KBM-7 (cell line): ENCODE results near the gene DHRS7B.
"Not testable (repeated sequence)": the region's sequence is repeated elsewhere in the genome, so short reads cannot be mapped to it uniquely, and the experiment has no call there.

Experiments
- DNase-seq: peaks from one replicate; pipeline ENCODE4 v3.0.0-alpha.2; 2015
- in situ Hi-C: fragments of 300-500 bp; cut with MboI; formaldehyde crosslinking; loops from 2 replicates; pipeline ENCODE4 v1.14.3; 2020; ENCODE audit warnings: low sequenced_read_pairs, low pct_unique_long_range_greater_than_20kb, mixed read lengths

Gene DHRS7B

DNA sequence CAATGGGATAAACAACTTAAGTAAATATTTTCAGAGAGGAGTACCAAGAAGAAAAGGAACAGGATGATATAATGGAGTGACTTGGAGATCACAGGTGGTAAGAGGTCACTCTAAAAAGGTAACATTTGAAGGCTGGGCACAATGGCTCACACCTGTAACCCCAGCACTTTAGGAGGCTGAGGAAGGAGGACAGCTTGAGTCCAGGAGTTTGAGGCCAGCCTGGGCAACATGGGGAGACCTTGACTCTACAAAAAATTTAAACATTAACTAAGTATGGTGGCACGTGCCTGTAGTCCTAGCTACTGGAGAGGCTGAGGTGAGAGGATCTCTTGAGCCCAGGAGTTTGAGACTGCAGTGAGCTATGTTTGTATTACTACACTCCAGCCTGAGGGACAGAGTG, 90.6 kb downstream of the DHRS7B start:
- no peak for DNase-seq
- in situ Hi-C loops: no loop called here

DNA sequence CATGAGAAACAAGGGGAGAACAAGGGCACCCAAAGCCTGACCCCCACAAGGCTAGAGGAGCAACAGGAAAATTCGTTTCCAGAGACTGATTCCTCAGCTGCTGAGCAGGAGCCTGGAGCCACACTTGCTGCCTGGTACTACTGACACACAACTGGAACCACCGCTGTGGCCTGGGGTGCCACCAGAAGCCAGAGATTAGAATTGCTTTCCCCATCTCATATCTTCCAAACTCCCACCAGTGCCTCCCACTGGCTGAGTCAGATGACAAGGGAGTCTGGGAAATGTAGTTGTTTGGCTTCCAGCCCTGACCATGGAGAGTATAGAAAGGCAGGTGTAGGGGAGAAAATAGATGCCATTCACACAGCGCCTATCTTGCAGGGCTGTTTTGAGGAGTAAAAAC, 91.3 kb downstream of the DHRS7B start:
- DNase-seq: peak; percentile 49
- in situ Hi-C loops: no loop called here

DNA sequence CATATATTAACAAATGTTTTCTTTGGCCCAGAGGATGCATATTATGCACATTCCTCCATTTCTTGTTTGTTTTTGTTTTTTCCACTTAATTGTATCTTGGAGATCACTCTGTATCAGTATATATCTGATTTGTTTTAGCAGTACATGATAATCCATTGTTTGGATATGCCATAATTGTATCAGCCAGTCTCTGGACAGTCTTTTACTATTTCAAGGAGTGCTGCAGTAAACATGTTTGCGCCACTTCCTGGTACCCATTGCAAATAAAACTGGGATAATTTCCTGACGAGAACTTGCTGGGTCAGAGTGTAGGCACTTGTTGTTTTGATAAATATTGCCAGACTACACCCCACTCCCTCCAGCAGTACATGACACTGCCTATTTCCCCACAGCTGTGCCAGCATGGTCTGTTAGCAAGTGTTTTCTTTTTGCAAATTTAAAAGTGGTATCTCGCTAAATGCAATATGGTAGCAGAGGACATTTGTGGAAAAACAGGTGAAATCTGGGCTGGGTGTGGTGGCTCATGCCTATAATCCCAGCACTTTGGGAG, 92.1 kb downstream of the DHRS7B start:
- in situ Hi-C loops: no loop called here

DNA sequence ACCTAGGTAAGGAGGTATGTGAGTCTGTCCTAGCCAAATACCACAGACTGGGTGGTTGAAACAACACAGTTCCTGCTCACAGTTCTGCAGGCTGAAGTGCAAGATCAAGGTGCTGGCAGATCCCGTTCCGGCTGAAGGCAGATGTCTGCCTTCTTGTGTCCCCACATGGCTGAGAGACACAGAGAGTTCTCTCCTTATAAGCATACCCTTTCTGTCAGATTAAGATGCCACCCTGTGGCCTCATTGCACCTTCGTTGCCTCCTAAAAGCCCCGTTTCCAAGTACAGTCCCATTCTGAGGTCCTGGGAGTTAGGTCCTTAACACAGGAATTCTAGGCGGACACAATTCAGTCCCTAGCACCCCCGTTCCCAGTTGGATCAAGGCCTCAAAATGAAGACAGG, 96.3 kb downstream of the DHRS7B start:
- DNase-seq: no peak
- in situ Hi-C loops: no loop called here

More for the DNA sequence above, 92.1 kb downstream of the DHRS7B start:
- no peak for DNase-seq

DNA sequence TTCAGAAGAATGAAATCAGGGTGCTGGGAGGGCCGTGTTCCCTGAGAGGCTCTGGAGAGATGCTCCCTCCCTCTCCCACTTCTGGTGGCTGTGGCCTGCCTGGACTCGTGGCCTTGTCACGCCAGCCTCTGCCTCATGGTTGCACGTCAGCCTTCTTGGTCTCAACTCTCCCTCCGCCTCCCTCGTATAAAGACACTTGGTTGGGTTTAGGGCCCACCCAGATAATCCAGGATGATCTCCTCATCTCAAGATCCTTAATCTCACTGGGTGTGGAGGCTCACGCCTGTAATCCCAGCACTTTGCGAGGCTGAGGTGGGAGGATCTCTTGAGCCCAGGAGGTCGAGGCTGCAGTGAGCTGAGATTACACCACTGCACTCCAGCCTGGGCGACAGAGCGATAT, 100.5 kb downstream of the DHRS7B start:
- DNase-seq: not testable (repeated sequence)
- in situ Hi-C loops: loop anchor here (25.0 kb wide), 1 partner anchor 90 kb away; the partner anchor contains the start of gene DHRS7B

DNA sequence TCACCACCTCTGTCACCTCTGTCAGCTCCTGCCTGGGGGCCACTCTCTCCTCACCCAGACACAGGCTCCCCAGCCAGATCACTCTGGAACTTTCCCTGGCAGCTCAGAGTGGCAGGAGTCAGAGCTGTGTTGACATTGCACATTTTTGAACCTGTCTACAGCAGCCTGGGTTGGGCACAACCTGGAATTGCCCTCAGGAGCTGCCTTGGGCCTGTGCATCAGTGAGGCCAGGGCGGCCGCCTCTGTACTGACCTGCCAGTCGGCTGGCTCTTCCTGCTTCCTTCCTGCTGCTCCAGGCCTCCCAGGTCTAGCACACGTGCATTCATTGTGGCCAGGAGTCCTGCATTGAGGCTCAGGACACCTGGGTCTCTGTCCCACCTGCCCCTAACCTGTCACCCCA, 101.3 kb downstream of the DHRS7B start:
- in situ Hi-C loops: loop anchor here (25.0 kb wide), 1 partner anchor 91 kb away; the partner anchor contains the start of gene DHRS7B
- no peak for DNase-seq

DNA sequence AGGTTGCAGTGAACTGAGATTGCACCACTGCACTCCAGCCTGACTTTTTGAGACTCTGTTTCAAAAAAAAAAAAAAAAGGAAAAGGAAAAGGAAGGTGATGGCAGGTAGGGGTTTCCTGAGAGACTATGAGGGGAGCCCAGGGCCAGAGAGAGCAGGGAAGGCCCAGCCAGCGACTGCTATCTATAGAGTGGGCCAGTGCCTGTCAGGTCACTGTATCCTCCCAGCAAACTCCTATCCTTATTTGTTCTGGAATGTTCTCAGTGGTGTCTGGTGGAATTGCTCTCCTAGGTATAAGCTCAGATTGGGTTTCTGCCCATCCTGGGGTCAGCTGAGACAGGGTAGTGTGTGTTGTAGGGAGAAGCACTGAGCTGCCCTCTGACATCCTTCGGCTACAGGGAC, 102.1 kb downstream of the DHRS7B start:
- DNase-seq: no peak
- in situ Hi-C loops: loop anchor here (25.0 kb wide), 1 partner anchor 92 kb away; the partner anchor contains the start of gene DHRS7B

DNA sequence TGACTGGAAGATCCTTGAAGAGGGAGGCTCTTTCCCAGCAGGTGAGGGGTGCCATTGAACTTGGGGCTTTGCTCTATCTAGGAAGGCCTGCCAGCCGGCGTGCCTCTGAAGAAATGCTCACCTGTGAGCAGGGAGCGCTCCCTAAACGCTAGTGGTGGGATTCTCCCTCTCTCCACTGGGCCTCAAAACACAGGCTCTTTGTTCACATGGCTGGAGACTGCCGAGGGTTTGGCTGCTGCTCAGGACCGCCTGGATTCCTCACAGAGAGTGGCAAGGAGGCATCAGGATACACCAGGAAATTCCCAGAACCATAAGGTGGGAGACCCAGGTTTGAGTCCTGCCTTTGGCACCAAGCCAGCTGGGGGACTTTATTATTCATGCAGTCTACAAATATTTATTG, 104.8 kb downstream of the DHRS7B start:
- DNase-seq: no peak
- in situ Hi-C loops: loop anchor here (25.0 kb wide), 1 partner anchor 94 kb away; the partner anchor contains the start of gene DHRS7B

DNA sequence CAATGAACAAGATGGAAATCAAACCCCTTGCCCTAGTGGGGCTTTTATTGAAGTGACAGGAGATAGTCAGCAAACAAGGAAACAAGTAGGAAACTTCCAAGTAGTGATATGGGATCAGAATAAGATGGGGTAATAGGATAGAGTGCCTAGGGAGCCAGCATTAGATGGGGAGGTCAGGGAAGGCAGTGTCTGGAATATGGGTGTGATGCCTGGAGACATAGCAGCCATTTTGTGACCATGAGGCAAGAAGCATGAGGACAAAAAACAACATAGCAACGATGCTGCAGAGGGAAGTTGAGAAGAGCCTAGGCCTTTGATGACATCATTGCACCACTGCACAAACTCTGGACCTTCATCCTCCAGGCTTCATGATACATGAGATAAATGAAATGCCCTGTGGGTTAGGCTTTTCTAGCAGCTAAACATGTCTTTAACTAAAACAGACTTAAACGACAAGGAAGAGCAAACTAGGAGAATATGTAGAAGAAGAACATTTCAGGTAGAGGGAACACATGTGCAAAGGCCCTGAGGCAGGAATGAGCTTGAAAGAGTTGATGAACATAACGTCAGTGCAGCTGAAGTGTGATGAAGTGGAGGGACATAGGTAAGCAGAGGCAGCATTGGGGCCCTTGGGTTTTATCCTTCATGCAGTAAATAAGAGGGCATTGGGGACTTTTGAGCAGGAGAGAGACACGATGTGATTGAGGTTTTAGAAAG, 105.4 kb downstream of the DHRS7B start:
- no peak for DNase-seq
- in situ Hi-C loops: loop anchor here (25.0 kb wide), 1 partner anchor 95 kb away; the partner anchor contains the start of gene DHRS7B

DNA sequence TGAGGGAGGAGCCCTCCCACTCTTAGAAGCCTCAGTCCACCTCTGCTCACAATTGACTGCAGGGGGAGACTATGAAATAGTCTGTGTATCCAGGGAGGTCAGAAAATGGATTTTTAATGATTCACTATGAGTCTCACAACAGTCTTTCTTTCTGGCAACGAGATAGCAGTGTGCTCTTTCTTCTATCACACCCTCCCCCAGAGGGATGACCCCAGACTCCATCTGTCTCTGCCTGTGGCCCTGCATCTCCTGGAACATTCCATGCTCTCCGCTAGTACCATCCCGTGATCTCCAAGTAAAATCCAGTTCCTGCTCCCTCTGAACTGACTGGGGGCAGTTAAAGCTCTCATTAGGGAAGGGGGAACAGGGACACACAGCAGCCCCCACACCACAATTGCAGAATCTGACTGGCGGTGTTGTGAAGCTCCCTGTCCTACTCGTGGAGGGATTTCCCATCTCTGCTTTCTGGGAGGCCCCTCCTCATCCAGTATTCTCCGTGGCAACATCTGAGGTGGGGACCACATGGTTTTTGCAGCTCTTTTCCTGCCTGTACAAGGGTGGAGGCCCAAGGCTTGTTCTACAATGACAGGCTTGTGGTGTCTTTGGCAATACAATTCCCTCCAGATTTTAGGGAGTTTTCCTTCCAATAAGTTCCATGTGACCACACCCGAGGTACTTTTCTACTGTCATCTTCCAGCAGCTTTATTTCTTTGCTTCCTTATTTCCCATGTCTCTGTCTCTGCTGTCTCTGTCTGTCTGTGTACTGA, 107.0 kb downstream of the DHRS7B start:
- in situ Hi-C loops: loop anchor here (25.0 kb wide), 1 partner anchor 96 kb away; the partner anchor contains the start of gene DHRS7B
- no peak for DNase-seq

DNA sequence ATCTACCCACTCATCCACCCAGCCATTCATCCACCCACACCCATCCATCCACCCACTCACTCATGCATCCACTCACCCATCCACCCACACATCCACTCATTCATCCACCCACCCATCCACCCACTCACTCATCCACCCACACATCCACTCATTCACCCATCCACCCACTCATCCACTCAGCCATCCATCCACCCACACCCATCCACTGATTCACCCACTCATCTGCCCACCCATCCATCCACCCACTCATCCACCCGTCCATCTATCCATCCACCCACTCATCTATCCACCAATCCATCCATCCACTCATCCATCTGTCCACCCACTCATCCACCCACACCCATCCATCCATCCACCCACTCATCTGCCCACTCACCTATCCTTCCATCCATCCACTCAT, 109.2 kb downstream of the DHRS7B start:
- in situ Hi-C loops: loop anchor here (25.0 kb wide), 1 partner anchor 99 kb away; the partner anchor contains the start of gene DHRS7B
- no peak for DNase-seq

DNA sequence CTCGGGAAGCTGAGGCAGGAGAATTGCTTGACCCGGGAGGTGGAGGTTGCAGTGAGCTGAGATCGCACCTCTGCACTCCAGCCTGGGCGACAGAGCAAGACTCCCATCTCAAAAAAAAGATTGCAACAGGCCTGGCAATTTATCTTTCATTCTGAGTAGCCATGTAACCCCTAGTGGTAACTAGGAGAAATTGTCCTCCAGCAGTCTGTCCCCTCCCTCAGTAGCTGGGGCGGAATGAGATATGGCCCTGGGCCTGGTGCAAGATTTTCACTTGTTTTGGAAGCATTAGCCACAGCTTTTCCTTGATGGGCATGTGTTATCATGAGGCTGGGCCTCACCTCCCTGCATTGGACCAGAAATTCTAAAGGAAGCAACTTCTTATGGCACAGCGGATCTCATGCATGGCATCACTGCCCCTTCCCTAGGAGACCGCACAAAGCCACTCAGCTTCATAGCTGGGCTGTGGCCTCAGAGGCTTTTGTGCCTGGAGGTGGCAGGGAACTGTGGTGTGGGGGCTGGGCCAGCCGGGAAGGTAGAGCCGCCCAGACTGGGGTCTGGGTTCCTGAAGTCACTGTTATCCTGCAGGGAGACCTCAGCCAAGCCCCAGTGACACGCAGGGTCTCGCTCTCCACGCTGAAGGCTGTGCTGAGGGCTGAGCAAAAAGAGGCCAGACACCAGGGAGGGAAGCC, 113.1 kb downstream of the DHRS7B start:
- peak; percentile 31 for DNase-seq

DNA sequence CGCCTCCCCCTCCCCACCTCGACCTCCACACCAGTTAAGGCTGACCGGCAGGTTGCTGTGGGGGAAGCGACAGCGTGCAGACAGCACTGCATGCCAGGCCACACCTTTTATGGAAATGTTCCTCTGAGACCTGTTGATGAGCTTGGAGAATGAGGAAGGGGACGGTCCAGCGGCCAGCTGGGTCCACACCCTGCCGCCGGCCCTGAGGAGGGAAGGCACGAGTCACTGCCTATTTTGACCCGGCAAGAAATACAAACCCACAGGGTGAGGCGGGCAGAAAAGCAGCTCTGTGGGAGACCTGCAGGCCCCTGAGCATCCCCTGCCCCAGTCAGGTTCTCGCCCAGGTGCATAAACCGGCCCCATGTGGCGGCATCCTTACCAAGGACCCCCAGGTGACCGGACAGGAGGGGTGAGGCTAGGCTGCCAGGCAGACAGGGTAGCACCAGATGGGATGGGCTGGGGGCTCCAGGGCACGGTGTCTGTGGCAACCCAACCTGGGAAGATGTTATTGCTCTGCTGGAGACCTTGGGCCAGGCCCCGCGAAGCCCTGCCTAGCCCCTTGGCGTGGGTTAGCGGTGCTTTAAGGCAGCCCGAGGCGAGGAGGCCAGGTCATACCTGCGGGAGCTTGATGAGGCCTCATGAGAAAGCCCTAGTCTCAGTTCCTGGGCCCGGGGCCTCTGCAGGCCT, 113.7 kb downstream of the DHRS7B start:
- DNase-seq: no peak
- in situ Hi-C loops: loop anchor here (25.0 kb wide), 1 partner anchor 103 kb away; the partner anchor contains the start of gene DHRS7B

More for the DNA sequence above, 113.1 kb downstream of the DHRS7B start:
- in situ Hi-C loops: loop anchor here (25.0 kb wide), 1 partner anchor 103 kb away; the partner anchor contains the start of gene DHRS7B
